ENCODE measurements around the gene ABI3.
"Not testable (repeated sequence)": the region's sequence is repeated elsewhere in the genome, so short reads cannot be mapped to it uniquely, and the experiment has no call there.

The ABI3 gene

DNA sequence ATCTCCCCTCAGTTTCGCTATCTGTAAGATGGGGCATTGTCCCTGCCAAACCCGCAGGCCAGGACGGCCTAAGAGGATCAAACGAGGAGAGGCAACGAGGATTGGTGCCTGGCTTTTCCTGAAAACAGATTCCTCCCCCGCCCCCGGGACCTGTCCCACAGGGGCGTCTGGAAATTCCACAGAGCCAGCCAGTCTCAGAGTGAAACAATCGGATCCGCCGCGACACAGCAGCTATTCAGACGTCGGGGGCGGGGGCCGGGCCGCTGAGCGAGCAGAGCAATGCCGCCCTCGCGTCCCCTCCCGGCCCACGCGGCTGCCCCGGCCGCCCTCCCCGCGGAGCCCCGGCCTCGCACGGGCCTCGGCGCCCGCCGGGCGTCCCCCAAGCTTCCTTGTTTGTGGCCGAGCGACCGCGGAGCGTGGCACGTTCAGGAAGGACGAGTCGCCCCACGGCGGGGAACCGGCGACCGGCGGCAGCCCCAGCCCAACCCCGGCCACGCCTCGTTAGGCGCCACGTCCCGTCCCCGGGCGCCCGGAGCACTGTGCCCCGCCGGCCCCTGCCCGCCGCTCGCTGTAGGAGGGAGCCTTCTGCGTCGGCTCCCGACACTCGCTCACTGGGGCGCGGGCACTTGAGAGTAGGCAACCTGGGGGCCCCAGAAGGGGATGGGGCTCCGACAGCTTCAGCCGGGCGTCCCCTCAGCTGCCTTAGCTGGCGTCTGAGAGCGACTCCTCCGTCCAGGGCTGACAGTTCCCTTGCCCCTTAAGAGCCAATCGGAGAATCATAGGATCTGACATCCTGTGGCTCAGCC, 49.7 kb downstream of the ABI3 start:
- DNase-seq: peak; percentile 82

DNA sequence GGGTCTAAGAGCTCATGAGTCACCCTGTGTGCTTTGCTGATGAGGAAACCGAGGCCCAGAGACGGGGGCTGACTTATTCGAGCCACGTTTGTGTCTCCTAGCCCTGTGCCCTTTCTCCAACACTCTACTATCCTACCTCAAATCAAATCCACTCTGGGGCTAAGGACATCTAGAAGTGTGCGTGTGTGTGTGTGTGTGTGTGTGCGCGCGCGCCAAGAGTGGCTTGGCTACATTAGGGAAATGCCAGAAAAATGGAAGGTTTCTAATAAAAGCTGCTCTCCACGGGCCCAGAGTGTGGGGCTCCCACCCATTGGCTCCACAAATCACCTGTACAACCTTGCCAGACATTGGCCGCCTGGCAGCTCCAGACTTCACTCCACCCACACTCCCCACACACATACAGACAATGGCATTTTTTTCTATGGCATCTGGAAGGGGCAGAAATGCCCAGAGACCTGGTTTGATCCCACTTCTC, 50.3 kb downstream of the ABI3 start:
- DNase-seq: peak; percentile 42

- DNase-seq: not testable (repeated sequence)
These were observed 51.0 kb downstream of the ABI3 start for GRCh38 chr17:49261540-49261939.

DNA sequence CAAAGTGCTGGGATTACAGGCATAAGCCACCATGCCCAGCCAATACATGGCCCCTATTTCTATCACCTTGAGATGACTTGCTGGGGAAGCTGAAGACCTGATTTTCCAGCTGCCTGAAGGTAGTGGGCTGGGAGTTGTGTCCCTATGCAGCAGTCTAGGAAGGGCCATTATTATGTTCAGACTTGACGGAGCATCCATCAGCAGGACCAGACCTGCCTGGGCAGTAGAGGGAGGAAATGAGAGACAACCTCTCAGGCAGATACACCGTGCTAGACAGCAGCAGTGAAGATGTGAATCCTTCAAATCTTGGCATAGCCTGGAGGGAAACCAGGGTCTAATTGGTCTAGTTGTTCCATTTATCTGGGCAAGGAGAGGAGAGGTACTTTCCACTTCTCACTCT, 55.7 kb downstream of the ABI3 start:
- no peak for DNase-seq

- DNase-seq: no peak
These were observed 57.4 kb downstream of the ABI3 start for GRCh38 chr17:49267912-49268311.

DNA sequence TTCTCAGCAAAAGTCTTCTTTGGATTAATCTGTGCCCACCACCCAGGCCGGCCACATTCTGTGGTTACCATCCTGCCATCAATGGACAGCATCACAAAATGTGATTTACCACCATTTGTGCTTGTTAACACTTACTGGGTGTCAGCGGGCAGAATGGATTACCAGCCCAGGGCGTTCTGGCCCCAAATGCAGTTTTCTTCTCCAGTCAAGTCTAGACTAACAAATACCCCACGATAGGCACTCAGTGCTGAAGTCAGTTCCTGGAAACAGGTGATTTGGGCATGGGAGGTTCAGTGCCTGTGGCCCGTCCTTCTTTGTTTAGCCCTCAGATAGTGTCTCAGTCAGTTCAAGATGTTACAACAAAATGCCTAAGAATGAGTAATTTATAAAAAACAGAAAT, 58.8 kb downstream of the ABI3 start:
- no peak for DNase-seq

Measured in hematopoietic multipotent progenitor cell treated with erythropoietin and hydrocortisone succinate and interleukin-3 and kit ligand, for 6 days (in vitro differentiated cells).